Breast epithelium (tissue), 3 donors: Measurements from ENCODE around the gene ABLIM2.

ENCODE experiments used
- CTCF ChIP-seq, 3 donors: fragments of 450-650 bp; IDR thresholded peaks; one replicate each; pipeline ENCODE4 v1.5.1; 2016 to 2017; ENCODE audit warnings: antibody characterized with exemption in 3 of 3, mild to moderate bottlenecking in 3 of 3, moderate library complexity in 3 of 3
- POLR2A ChIP-seq: fragments of 450-650 bp; IDR thresholded peaks from one replicate; pipeline ENCODE4 v1.6.1; 2016; ENCODE audit warnings: antibody characterized with exemption, mild to moderate bottlenecking, moderate library complexity
- POLR2AphosphoS5 ChIP-seq, 3 donors: sonication (generic); formaldehyde crosslinking; IDR thresholded peaks; one replicate each; pipeline ENCODE4 v1.6.1; 2017; ENCODE audit warnings: antibody characterized with exemption in 3 of 3

- TF ChIP-seq CTCF (IDR thresholded peaks at IDR 0.05) (no peak), POLR2A (no peak), POLR2AphosphoS5 (IDR thresholded peaks at IDR 0.05) (no peak)
These were observed 17.1 kb upstream of the ABLIM2 start for GRCh38 chr4:8175686-8176085.
